ENCODE results near the gene AIP. TPM values are rescaled to one million over a fixed set of nuclear protein-coding genes. Genes with fewer than 3 reads are reported as not detected.
"Not testable (repeated sequence)": the region's sequence is repeated elsewhere in the genome, so short reads cannot be mapped to it uniquely, and the experiment has no call there.

AIP gene
- total RNA-seq, 1 experiment from 2014 or later: 40.8 TPM

DNA sequence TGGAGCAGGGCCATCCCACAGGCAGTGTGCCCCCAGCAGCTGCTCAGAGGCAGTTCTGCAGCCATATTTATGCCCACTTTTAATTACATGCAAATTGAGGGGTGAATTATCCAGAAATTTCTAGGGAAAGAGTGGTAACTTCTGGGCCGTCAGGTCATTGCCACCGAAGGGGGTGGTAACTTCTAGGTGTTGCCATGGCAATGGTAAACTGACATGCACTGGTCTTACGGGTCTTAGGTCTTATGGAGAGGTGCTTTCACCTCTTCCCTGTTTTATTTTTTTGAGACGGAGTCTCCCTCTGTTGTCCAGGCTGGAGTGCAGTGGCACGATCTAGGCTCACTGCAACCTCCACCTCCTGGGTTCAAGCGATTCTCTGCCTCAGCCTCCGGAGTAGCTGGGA is 9.9 kb upstream of the AIP start:
- H3K4me3 ChIP-seq (ENCODE audit: insufficient read depth, low read depth, low read length): no peak overlapping the region
- H3K36me3 ChIP-seq (replicated peaks; ENCODE audit: control insufficient read depth, insufficient read depth, low read length): no peaks in the 10 kb centered on the region
- H3K27me3 ChIP-seq (ENCODE audit: control insufficient read depth, insufficient read depth, low read length): no peaks in the 10 kb centered on the region
- peak; percentile 51 for DNase-seq

DNA sequence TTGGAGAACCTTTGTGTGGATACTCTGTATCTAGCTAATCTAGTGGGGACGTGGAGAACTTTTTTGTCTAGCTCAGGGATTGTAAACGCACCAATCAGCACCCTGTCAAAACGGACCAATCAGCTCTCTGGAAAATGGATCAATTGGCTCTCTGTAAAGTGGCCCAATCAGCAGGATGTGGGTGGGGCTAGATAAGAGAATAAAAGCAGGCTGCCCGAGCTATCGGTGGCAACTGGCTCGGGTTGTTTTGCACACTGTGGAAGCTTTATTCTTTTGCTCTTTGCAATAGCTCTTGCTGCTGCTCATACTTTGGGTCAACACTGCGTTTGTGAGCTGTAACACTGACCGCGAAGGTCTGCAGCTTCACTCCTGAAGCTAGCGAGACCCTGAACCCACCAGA is 6.1 kb upstream of the AIP start:
- DNase-seq; H3K27me3 ChIP-seq (ENCODE audit: control insufficient read depth, insufficient read depth, low read length); H3K36me3 ChIP-seq (replicated peaks; ENCODE audit: control insufficient read depth, insufficient read depth, low read length); H3K4me3 ChIP-seq (ENCODE audit: insufficient read depth, low read depth, low read length): not testable (repeated sequence)

DNA sequence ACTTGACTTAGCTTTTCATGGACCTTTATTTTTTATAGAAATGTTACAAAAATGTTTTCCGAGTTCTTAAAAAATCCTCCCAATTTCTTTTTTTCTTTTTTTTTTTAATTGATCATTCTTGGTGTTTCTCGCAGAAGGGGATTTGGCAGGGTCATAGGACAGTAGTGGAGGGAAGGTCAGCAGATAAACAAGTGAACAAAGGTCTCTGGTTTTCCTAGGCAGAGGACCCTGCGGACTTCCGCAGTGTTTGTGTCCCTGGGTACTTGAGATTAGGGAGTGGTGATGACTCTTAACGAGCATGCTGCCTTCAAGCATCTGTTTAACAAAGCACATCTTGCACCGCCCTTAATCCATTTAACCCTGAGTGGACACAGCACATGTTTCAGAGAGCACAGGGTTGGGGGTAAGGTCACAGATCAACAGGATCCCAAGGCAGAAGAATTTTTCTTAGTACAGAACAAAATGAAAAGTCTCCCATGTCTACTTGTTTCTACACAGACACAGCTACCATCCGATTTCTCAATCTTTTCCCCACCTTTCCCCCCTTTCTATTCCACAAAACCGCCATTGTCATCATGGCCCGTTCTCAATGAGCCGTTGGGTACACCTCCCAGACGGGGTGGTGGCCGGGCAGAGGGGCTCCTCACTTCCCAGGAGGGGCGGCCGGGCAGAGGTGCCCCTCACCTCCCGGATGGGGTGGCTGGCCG is 5.3 kb upstream of the AIP start:
- DNase-seq; H3K4me3 ChIP-seq (ENCODE audit: insufficient read depth, low read depth, low read length); H3K36me3 ChIP-seq (replicated peaks; ENCODE audit: control insufficient read depth, insufficient read depth, low read length); H3K27me3 ChIP-seq (ENCODE audit: control insufficient read depth, insufficient read depth, low read length): not testable (repeated sequence)

DNA sequence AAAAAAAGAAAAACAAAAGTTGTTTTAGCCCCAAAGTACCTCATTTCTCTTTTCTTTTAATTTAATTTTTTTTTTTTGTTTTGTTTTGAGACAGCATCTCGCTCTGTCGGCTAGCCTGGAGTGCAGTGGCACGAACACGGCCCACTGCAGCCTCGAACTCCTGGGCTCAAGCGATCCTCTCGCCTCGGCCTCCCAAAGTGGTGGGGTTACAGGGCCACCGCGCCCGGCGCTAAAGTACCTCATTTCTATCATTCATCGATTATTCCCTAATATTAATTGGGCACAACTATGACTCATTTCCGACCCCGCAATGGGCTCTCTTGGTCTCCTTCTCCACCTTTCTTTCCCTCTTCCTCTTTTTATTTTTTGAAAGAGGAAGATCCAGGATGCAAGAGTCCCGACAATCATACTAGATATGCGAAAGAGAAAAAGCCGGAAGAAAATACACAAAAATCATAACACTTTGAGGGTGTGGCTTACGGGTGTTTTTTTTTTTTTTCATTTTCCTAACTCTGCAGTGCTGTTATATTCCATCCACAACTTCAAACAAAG is 475 bp upstream of the AIP start:
- Histone ChIP-seq H3K27me3 (ENCODE audit: control insufficient read depth, insufficient read depth, low read length) (peaks cover 5% of the 10 kb centered on the region), H3K4me3 (ENCODE audit: insufficient read depth, low read depth, low read length) (peak overlapping the region; percentile 51), H3K36me3 (replicated peaks; ENCODE audit: control insufficient read depth, insufficient read depth, low read length) (no peaks in the 10 kb centered on the region)
- no peak for DNase-seq

DNA sequence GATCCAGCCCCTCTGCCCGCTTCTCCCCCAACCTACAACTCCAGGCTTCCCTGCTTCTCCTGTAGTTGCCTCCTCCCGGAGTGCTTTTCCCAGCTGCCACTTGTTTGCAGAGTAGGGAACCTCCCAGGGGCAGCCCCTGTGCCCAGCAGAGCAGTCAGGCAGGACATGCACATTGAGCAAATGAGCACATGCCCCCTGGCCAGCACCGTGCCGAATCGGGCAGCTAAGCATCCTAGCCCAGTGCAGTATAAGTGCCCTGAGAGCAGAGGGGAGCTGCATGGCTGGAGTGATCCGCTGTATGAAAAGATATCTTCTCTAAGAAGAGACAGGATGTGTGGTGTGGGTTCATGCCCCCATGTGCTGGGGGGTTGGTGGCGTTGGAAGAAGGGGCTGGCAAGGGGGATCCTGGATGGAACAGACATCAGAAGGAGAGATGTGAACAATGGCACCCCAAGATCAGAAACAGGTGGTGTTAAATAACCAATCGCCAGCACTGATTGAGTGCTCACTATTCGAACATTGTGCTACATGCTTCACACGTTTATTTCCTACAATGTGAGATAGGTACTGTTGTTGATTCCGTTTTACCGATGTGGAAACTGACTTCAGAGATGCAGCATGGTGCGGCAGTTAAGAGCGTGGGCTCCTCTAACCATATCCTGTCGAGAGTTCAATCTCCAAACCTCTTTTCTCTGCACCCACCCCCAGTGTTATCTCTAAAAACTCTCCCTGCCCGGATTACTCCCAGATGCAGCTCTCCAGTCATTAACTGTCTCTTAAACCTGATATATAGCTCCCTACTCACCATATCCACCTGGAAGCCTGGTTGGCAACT is 1.2 kb downstream of the AIP start:
- Histone ChIP-seq H3K4me3 (ENCODE audit: insufficient read depth, low read depth, low read length) (no peak overlapping the region; the same call in 1 of the 2 replicates), H3K36me3 (replicated peaks; ENCODE audit: control insufficient read depth, insufficient read depth, low read length) (no peaks in the 10 kb centered on the region), H3K27me3 (ENCODE audit: control insufficient read depth, insufficient read depth, low read length) (peaks cover 5% of the 10 kb centered on the region)
- DNase-seq: no peak

DNA sequence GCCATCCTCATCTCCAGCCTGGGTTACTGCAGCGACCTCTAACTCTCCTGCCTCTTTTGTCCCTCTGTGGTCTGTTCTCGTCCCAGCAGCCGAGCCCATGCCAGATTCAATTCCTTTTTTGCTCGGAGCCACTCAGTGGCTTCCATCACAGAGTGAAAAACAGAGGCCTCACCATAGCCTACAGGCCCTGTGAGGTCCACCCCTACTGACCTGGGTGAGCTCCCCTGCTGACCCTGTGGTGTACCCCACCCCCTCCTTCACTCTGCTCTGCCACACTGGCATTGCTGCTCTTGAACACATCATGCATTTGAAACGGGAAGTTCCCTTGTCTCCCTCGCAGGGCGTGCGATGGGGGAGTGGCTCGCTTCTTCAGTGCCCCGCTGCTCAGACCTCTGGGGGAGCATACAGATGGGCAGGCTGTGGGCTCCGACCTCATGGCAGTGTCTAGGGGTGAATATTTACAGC is 2.1 kb downstream of the AIP start:
- H3K4me3 ChIP-seq (ENCODE audit: insufficient read depth, low read depth, low read length): no peak overlapping the region
- DNase-seq: no peak
- no peaks in the 10 kb centered on the region for H3K36me3 ChIP-seq (replicated peaks; ENCODE audit: control insufficient read depth, insufficient read depth, low read length)
- H3K27me3 ChIP-seq (ENCODE audit: control insufficient read depth, insufficient read depth, low read length): peaks cover 5% of the 10 kb centered on the region

DNA sequence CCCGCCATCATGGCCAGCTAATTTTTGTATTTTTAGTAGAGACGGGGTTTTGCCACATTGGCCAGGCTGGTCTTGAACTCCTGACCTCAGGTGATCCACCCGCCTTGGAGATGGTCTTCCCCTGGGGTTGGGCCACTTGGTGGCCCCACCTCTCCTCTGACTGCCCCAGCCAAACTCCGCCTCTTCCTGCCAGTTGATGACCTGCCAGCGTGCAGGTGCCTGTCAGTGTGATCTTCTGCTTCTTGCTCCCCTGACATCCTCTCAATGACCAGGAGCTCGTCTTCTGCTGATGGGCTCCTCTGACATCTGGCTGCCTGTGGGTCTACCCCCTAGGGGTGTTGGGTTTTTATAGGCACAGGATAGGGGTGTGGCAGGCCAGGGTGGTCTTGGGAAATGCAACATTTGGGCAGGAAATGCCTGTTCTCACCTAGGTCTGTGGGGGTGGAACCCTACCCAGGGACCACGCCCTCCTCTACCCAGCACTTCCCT is 3.1 kb downstream of the AIP start:
- DNase-seq: peak; percentile 79
- not testable (repeated sequence) for H3K27me3 ChIP-seq (ENCODE audit: control insufficient read depth, insufficient read depth, low read length); H3K4me3 ChIP-seq (ENCODE audit: insufficient read depth, low read depth, low read length); H3K36me3 ChIP-seq (replicated peaks; ENCODE audit: control insufficient read depth, insufficient read depth, low read length)

DNA sequence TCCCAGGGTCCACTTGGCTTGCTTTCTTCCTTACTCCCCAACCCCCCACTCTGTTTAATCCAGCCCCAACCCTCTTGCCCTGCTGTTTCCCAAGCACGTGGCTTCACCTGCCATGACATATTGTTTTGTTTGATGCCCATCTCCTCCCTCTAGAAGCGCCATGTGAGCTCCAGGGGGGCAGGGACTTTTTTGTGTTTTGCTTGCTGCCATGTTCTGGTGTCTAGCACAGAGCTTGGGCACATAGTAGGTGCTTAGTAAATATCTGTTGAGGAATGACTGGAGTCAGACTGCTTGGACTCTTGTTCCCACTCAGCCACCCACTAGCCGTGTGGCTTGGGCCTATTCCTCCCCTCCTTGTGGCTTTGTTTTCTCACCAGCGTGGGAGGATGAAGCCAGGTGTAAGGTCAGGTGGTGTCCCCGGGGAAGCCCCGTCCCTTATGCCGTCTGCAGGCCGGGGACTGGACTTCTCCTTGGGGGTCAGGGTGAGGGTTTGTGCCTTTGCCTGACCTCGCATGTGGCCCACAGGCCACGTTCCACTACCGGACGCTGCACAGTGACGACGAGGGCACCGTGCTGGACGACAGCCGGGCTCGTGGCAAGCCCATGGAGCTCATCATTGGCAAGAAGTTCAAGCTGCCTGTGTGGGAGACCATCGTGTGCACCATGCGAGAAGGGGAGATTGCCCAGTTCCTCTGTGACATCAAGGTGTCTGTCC is 3.8 kb downstream of the AIP start:
- DNase-seq: peak; percentile 45
- no peak overlapping the region for H3K4me3 ChIP-seq (ENCODE audit: insufficient read depth, low read depth, low read length)
- H3K27me3 ChIP-seq (ENCODE audit: control insufficient read depth, insufficient read depth, low read length): peaks cover 5% of the 10 kb centered on the region
- no peaks in the 10 kb centered on the region; the same call in 1 of the 2 replicates for H3K36me3 ChIP-seq (replicated peaks; ENCODE audit: control insufficient read depth, insufficient read depth, low read length)

DNA sequence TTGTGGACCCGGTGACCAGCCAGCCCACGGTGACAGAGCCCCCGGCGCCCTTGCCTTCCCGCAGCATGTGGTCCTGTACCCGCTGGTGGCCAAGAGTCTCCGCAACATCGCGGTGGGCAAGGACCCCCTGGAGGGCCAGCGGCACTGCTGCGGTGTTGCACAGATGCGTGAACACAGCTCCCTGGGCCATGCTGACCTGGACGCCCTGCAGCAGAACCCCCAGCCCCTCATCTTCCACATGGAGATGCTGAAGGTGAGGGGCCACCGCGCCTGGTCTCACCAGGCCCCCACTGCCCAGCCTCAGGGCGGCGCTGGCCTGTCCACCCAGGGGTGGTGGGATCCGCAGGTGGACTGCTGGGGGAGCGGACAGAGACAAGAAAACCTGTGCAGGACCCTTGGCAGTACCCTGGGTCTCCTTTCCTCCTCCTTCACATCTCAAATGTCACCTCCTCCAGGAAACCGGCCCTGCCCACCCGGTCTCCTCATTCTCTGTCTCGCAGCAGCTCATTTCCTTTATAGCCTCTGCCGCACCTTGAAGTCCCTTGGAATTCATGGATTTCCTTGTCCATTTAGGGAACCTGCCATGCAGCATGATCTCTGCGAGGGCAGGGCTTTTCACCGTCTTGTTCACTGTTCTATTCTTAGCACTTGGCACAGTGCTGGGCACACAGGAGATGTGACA is 6.5 kb downstream of the AIP start:
- peak; percentile 42 for DNase-seq
- Histone ChIP-seq H3K27me3 (ENCODE audit: control insufficient read depth, insufficient read depth, low read length) (no peaks in the 10 kb centered on the region), H3K4me3 (ENCODE audit: insufficient read depth, low read depth, low read length) (no peak overlapping the region), H3K36me3 (replicated peaks; ENCODE audit: control insufficient read depth, insufficient read depth, low read length) (peaks cover 1% of the 10 kb centered on the region)

DNA sequence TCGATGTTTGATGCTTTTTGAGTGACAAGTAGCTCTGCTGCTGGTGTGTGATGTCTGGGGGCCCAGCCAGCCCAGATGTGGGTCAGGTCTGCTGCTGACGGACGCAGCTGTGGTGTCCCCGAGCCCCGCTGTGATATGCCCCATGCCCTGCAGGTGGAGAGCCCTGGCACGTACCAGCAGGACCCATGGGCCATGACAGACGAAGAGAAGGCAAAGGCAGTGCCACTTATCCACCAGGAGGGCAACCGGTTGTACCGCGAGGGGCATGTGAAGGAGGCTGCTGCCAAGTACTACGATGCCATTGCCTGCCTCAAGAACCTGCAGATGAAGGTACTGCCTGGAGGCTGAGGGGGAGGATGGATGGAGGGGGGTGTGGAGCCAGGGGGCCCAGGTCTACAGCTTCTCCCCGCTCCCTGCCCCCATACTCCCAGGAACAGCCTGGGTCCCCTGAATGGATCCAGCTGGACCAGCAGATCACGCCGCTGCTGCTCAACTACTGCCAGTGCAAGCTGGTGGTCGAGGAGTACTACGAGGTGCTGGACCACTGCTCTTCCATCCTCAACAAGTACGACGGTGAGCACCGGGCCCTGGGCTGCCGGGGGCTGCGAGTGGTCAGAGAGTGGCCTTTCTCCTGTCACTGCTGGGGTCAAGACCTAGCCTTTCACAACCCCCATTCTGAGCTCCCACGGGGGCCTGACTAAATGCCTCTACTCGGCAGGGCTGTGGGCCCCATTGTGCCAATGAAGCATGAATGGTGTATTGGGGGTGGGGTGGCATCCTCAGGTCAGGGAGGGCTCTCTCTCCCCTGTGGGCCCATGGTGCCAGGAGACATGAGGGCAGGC is 7.3 kb downstream of the AIP start:
- H3K27me3 ChIP-seq (ENCODE audit: control insufficient read depth, insufficient read depth, low read length): no peaks in the 10 kb centered on the region
- no peak overlapping the region for H3K4me3 ChIP-seq (ENCODE audit: insufficient read depth, low read depth, low read length)
- peak; percentile 32 for DNase-seq
- H3K36me3 ChIP-seq (replicated peaks; ENCODE audit: control insufficient read depth, insufficient read depth, low read length): peaks cover 1% of the 10 kb centered on the region

DNA sequence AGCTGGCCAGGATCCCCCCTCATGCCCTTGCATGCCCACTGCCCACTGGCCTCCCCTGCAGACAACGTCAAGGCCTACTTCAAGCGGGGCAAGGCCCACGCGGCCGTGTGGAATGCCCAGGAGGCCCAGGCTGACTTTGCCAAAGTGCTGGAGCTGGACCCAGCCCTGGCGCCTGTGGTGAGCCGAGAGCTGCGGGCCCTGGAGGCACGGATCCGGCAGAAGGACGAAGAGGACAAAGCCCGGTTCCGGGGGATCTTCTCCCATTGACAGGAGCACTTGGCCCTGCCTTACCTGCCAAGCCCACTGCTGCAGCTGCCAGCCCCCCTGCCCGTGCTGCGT is 7.9 kb downstream of the AIP start:
- Histone ChIP-seq H3K4me3 (ENCODE audit: insufficient read depth, low read depth, low read length) (no peak overlapping the region), H3K36me3 (replicated peaks; ENCODE audit: control insufficient read depth, insufficient read depth, low read length) (peaks cover 1% of the 10 kb centered on the region), H3K27me3 (ENCODE audit: control insufficient read depth, insufficient read depth, low read length) (no peaks in the 10 kb centered on the region)
- no peak for DNase-seq

DNA sequence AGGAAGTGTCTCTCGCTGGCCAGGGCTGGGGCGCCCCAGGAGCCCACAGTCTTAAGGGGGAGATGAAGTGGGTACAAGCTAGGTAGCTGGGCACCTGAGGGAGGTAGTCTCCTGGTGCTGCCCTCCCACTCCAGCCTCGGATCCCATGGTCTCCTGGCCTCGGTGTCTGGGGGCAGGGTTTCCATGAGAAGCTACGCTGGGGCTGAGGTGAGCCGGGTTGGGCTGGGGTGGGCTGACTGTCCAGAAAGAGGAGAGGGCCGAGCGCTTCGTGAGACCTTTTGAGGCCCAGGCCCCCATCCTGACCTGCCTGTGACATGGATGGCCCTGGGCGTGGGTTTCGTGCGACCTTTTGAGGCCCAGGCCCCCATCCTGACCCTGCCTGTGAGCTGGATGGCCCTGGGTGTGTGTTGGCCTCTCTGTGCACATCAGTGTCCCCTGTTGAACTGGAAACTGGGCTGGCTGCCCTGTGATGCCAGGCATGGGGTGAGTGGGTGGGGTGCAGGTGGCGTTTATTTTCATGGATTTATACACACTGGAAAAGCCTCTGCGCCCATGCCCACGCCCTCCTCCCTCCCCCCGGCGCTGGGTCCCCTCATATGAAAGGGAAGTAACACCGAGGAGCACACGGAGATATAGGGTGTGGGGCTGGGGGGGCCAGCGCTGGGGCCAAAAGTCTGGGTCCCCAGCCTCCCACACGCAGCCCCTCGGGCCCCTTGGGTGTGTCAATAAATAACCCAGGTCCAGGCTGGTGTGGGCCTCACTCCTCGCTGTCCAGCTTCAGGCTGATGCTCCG is 8.6 kb downstream of the AIP start:
- Histone ChIP-seq H3K36me3 (replicated peaks; ENCODE audit: control insufficient read depth, insufficient read depth, low read length) (peaks cover 1% of the 10 kb centered on the region), H3K4me3 (ENCODE audit: insufficient read depth, low read depth, low read length) (no peak overlapping the region), H3K27me3 (ENCODE audit: control insufficient read depth, insufficient read depth, low read length) (no peaks in the 10 kb centered on the region)
- peak; percentile 32 for DNase-seq

Measured in H7 (cell line).